HCT116 (cell line): ENCODE measurements around the gene FNDC3B.

Source experiments
- CEBPB ChIP-seq: IDR thresholded peaks from 2 replicates; pipeline ENCODE4 v1.6.1; 2012; ENCODE audit warnings: low read depth
- EZH2phosphoT487 ChIP-seq: fragments of 200-600 bp; IDR thresholded peaks from 2 replicates; pipeline ENCODE4 v1.6.1; 2018; ENCODE audit warnings: antibody characterized with exemption, borderline replicate concordance
- MAX ChIP-seq: IDR thresholded peaks from 2 replicates; pipeline ENCODE4 v1.6.1; 2012
- POLR2A ChIP-seq: IDR thresholded peaks from 2 replicates; pipeline ENCODE4 v1.7.0; 2011; ENCODE audit warnings: borderline replicate concordance; ENCODE audit not compliant: insufficient read depth, insufficient read length; ENCODE audit errors: extremely low read depth
- SIN3A ChIP-seq: IDR thresholded peaks from 2 replicates; pipeline ENCODE4 v1.6.1; 2012; ENCODE audit warnings: low read depth
- SP1 ChIP-seq: IDR thresholded peaks from 2 replicates; pipeline ENCODE4 v1.6.1; 2012; ENCODE audit warnings: low read depth
- YY1 ChIP-seq: IDR thresholded peaks from 2 replicates; pipeline ENCODE4 v1.6.1; 2011; ENCODE audit warnings: low read length, low read depth, moderate library complexity, mild to moderate bottlenecking; ENCODE audit not compliant: insufficient replicate concordance; ENCODE audit errors: extremely low read depth
- ZFX ChIP-seq: fragments of 450-650 bp; IDR thresholded peaks from 2 replicates; pipeline ENCODE4 v1.6.1; 2017
- ZNF274 ChIP-seq: fragments of 200-500 bp; sonication (Bioruptor generic); IDR thresholded peaks from 2 replicates; pipeline ENCODE4 v1.6.1; 2014; ENCODE audit warnings: mild to moderate bottlenecking, low read depth, low read length, inconsistent platforms
- TF ChIP-seq, protein P1 (sequence below), 3 experiments: fragments of 200-600 bp in 1 of 3; sonication (generic) in 1 of 3; IDR thresholded peaks in 2 of 3; conservative IDR thresholded peaks in 1 of 3; 2 replicates each; pipeline ENCODE4 v1.5.1; 2012 to 2017; ENCODE audit warnings: low read depth in 2 of 3, low read length in 2 of 3, antibody characterized with exemption in 1 of 3, borderline replicate concordance in 1 of 3, control low read depth in 1 of 3, mild to moderate bottlenecking in 1 of 3, mixed read lengths in 1 of 3, mixed run types in 1 of 3, moderate library complexity in 1 of 3; ENCODE audit not compliant: insufficient read depth in 1 of 3
- TF ChIP-seq, protein P2 (sequence below): IDR thresholded peaks from 2 replicates; pipeline ENCODE4 v1.6.1; 2012

- TF ChIP-seq SIN3A (no peak), YY1 (no peak), SP1 (no peak), POLR2A (no peak), ZNF274 (no peak), EZH2phosphoT487 (no peak), CEBPB (no peak), MAX (no peak), ZFX (no peak)
- TF ChIP-seq, protein P1, sequence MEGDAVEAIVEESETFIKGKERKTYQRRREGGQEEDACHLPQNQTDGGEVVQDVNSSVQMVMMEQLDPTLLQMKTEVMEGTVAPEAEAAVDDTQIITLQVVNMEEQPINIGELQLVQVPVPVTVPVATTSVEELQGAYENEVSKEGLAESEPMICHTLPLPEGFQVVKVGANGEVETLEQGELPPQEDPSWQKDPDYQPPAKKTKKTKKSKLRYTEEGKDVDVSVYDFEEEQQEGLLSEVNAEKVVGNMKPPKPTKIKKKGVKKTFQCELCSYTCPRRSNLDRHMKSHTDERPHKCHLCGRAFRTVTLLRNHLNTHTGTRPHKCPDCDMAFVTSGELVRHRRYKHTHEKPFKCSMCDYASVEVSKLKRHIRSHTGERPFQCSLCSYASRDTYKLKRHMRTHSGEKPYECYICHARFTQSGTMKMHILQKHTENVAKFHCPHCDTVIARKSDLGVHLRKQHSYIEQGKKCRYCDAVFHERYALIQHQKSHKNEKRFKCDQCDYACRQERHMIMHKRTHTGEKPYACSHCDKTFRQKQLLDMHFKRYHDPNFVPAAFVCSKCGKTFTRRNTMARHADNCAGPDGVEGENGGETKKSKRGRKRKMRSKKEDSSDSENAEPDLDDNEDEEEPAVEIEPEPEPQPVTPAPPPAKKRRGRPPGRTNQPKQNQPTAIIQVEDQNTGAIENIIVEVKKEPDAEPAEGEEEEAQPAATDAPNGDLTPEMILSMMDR (IDR thresholded peaks at IDR 0.05 in 2 of 3, conservative IDR thresholded peaks at IDR 0.05 in 1 of 3; ENCODE audit: borderline replicate concordance in 1 of 3, insufficient read depth in 1 of 3, low read depth in 2 of 3, low read length in 2 of 3): no peak
- TF ChIP-seq, protein P2, sequence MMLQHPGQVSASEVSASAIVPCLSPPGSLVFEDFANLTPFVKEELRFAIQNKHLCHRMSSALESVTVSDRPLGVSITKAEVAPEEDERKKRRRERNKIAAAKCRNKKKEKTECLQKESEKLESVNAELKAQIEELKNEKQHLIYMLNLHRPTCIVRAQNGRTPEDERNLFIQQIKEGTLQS: no peak
Measured at GRCh38 chr3:172076212-172076611, 36.8 kb downstream of the FNDC3B start.
